Heart left ventricle (tissue), 13 donors: ENCODE results near the gene FNDC3B.

ENCODE experiments used
- POLR2A ChIP-seq, 2 donors: fragments of 450-650 bp; IDR thresholded peaks; one replicate each; pipeline ENCODE4 v1.6.1; 2017; ENCODE audit warnings: antibody characterized with exemption in 2 of 2, mild to moderate bottlenecking in 2 of 2, moderate library complexity in 2 of 2
- TF ChIP-seq, protein P1 (sequence below), 12 donors: fragments of 200-600 bp; sonication (generic) in 4 of 12; IDR thresholded peaks; one replicate each; pipeline versions ENCODE4 v1.5.0 to v1.8.0; 2018 to 2022; ENCODE audit warnings: antibody characterized with exemption in 12 of 12, mild to moderate bottlenecking in 5 of 12
- donor health status: ischemic (EF 13 %, LVEDD 7.1; RV severe dilation, severe dysfunction).
- donor health status: DM: no; HTN: yes; CAD: no.
- donor health status: DM: no; HTN: no; CAD: no.
- donor health status: ischemic (EF 25% LVEDD 6.9; RV normal size, moderate dysfunction).
- donor health status: ischemic (EF 25% LVEDD 5.7; RV mildly dilated, moderate dysfunction).
- donor health status: ischemic (EF 35%, LVEDD 5.7; RV mildly dilated, moderate dysfunction).
- donor health status: nonischemic (EF 11% LVEDD 7.7; RV severe dilation, severe dysfunction).
- donor health status: DM: yes; HTN: yes; CAD: no.
- donor health status: PGD.
- donor health status: ischemic (EF 29% LVEDD 5.4; RV normal size, mild dysfunction).
- donor health status: nonischemic (EF 23%, LVEDD 6.1; RV moderate dilation, normal function).

DNA sequence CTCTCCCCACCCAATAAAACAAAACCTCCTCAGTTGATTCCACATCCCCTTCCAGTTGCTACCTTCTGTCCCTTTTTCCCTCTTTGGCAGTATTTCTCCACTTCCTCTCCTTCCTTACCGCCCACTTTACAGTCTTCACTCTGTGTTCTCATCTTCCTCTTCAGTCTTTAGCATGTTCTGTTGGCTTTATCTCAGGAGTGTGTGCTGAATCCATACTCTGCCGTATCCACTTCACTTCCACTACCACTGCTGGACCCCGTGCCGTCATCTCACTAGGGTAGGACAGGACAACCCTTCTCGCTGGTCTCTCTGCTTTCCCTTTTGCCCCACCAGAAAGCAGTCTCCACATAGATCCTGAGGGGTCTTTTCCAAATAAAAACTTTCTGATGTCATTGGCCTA is 74.3 kb downstream of the FNDC3B start:
- TF ChIP-seq, protein P1, sequence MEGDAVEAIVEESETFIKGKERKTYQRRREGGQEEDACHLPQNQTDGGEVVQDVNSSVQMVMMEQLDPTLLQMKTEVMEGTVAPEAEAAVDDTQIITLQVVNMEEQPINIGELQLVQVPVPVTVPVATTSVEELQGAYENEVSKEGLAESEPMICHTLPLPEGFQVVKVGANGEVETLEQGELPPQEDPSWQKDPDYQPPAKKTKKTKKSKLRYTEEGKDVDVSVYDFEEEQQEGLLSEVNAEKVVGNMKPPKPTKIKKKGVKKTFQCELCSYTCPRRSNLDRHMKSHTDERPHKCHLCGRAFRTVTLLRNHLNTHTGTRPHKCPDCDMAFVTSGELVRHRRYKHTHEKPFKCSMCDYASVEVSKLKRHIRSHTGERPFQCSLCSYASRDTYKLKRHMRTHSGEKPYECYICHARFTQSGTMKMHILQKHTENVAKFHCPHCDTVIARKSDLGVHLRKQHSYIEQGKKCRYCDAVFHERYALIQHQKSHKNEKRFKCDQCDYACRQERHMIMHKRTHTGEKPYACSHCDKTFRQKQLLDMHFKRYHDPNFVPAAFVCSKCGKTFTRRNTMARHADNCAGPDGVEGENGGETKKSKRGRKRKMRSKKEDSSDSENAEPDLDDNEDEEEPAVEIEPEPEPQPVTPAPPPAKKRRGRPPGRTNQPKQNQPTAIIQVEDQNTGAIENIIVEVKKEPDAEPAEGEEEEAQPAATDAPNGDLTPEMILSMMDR (IDR thresholded peaks at IDR 0.05) = no peak
- no peak for TF ChIP-seq POLR2A (IDR thresholded peaks at IDR 0.05)
